H9 (cell line): ENCODE results near the gene CRYBA1. TPM values are rescaled to one million over a fixed set of nuclear protein-coding genes. Genes with fewer than 3 reads are reported as not detected.

Experiments used
- DNase-seq: peaks from one replicate; pipeline ENCODE4 v3.0.0-alpha.2; 2017
- H2AFZ ChIP-seq: one replicate; pipeline ENCODE4 v1.6.1; 2013; ENCODE audit warnings: mild to moderate bottlenecking, low read length, control low read depth, moderate library complexity
- H2AK5ac ChIP-seq: 2 replicates; pipeline ENCODE4 v1.6.1; 2013; ENCODE audit warnings: low read length, control low read depth, mixed read lengths; ENCODE audit not compliant: insufficient read length
- H2BK120ac ChIP-seq: one replicate; pipeline ENCODE4 v1.6.1; 2013; ENCODE audit warnings: low read depth, mild to moderate bottlenecking, low read length, control low read depth, inconsistent platforms; ENCODE audit not compliant: poor library complexity, severe bottlenecking
- H2BK12ac ChIP-seq: 2 replicates; pipeline ENCODE4 v1.6.1; 2013; ENCODE audit warnings: low read length, control low read depth, mixed read lengths, low read depth; ENCODE audit not compliant: insufficient read length
- H2BK15ac ChIP-seq: 2 replicates; pipeline ENCODE4 v1.6.1; 2013; ENCODE audit warnings: low read depth, low read length, control low read depth
- H2BK20ac ChIP-seq: one replicate; pipeline ENCODE4 v1.6.1; 2013; ENCODE audit warnings: low read depth, mild to moderate bottlenecking, low read length, control low read depth, inconsistent platforms; ENCODE audit not compliant: poor library complexity, severe bottlenecking
- H2BK5ac ChIP-seq: 2 replicates; pipeline ENCODE4 v1.6.1; 2013; ENCODE audit warnings: low read length, control low read depth, mixed read lengths; ENCODE audit not compliant: insufficient read length
- H3K14ac ChIP-seq: 2 replicates; pipeline ENCODE4 v1.6.1; 2013; ENCODE audit warnings: low read length, control low read depth; ENCODE audit not compliant: insufficient read depth
- H3K18ac ChIP-seq: 2 replicates; pipeline ENCODE4 v1.6.1; 2013; ENCODE audit warnings: low read depth, mild to moderate bottlenecking, mixed read lengths, low read length, control low read depth; ENCODE audit not compliant: insufficient read length
- H3K23ac ChIP-seq: 2 replicates; pipeline ENCODE4 v1.6.1; 2013; ENCODE audit warnings: low read length, control low read depth, mixed read lengths, low read depth; ENCODE audit not compliant: insufficient read length
- H3K23me2 ChIP-seq: 2 replicates; pipeline ENCODE4 v1.6.1; 2013; ENCODE audit warnings: low read depth, mild to moderate bottlenecking, mixed read lengths, low read length, control low read depth; ENCODE audit not compliant: insufficient read length, poor library complexity, severe bottlenecking
- H3K27ac ChIP-seq: 2 replicates; pipeline ENCODE4 v1.5.1; 2013; ENCODE audit warnings: low read length, control low read depth, mixed read lengths, low read depth; ENCODE audit not compliant: insufficient read length
- H3K27me3 ChIP-seq: 2 replicates; pipeline ENCODE4 v1.6.1; 2013; ENCODE audit warnings: low read length, control low read depth, inconsistent platforms; ENCODE audit not compliant: insufficient read depth
- H3K4ac ChIP-seq: 2 replicates; pipeline ENCODE4 v1.6.1; 2013; ENCODE audit warnings: low read depth, mild to moderate bottlenecking, control low read depth, inconsistent platforms, low read length, moderate library complexity
- H3K4me1 ChIP-seq: 2 replicates; pipeline ENCODE4 v1.6.1; 2013; ENCODE audit warnings: low read length, control low read depth, inconsistent platforms; ENCODE audit not compliant: insufficient read depth
- H3K4me2 ChIP-seq: 2 replicates; pipeline ENCODE4 v1.6.1; 2013; ENCODE audit warnings: low read length, control low read depth, mixed read lengths; ENCODE audit not compliant: insufficient read length, insufficient read depth
- H3K56ac ChIP-seq: 2 replicates; pipeline ENCODE4 v1.6.1; 2013; ENCODE audit warnings: low read depth, mild to moderate bottlenecking, mixed read lengths, low read length, control low read depth; ENCODE audit not compliant: insufficient read length
- H3K79me1 ChIP-seq: 2 replicates; pipeline ENCODE4 v1.6.1; 2013; ENCODE audit warnings: low read depth, mild to moderate bottlenecking, moderate library complexity, low read length, control low read depth, inconsistent platforms; ENCODE audit not compliant: insufficient read depth, poor library complexity, severe bottlenecking
- H3K79me2 ChIP-seq: 2 replicates; pipeline ENCODE4 v1.6.1; 2013; ENCODE audit warnings: low read length, control low read depth, inconsistent platforms; ENCODE audit not compliant: insufficient read depth
- H3K9ac ChIP-seq: 2 replicates; pipeline ENCODE4 v1.6.1; 2013; ENCODE audit warnings: low read length, control low read depth, mixed read lengths; ENCODE audit not compliant: insufficient read length; ENCODE audit errors: extremely low read depth
- H3K9me3 ChIP-seq: one replicate; pipeline ENCODE4 v1.6.1; 2013; ENCODE audit warnings: low read depth, low read length, inconsistent platforms; ENCODE audit not compliant: control insufficient read depth
- H3T11ph ChIP-seq: one replicate; pipeline ENCODE4 v1.6.1; 2013; ENCODE audit warnings: mild to moderate bottlenecking, low read length, control low read depth, inconsistent platforms
- H4K20me1 ChIP-seq: one replicate; pipeline ENCODE4 v1.6.1; 2013; ENCODE audit not compliant: control insufficient read depth, insufficient read length, insufficient read depth
- H4K5ac ChIP-seq: 2 replicates; pipeline ENCODE4 v1.6.1; 2013; ENCODE audit warnings: low read depth, mild to moderate bottlenecking, mixed read lengths, low read length, control low read depth; ENCODE audit not compliant: insufficient read length
- H4K8ac ChIP-seq: replicated peaks from 2 replicates; pipeline ENCODE4 v1.6.1; 2013; ENCODE audit warnings: low read length, control low read depth, mixed read lengths, low read depth; ENCODE audit not compliant: insufficient read length
- H4K91ac ChIP-seq: 2 replicates; pipeline ENCODE4 v1.6.1; 2013; ENCODE audit warnings: low read depth, mild to moderate bottlenecking, moderate library complexity, mixed read lengths, low read length, control low read depth; ENCODE audit not compliant: insufficient read length
- H3K27ac Mint-ChIP-seq, 3 experiments: 2 replicates in 2 of 3; 3 replicates in 1 of 3; pipeline ENCODE4 v1.8.0; 2020 to 2021; ENCODE audit warnings: mixed read lengths in 3 of 3, mild to moderate bottlenecking in 1 of 3, moderate library complexity in 1 of 3
- H3K27me3 Mint-ChIP-seq: 2 replicates; pipeline ENCODE4 v1.8.0; 2021; ENCODE audit warnings: low read depth, mild to moderate bottlenecking, moderate library complexity, mixed read lengths
- H3K36me3 Mint-ChIP-seq, 3 experiments: 2 replicates in 2 of 3; 3 replicates in 1 of 3; pipeline ENCODE4 v1.8.0; 2020 to 2021; ENCODE audit warnings: low read depth in 3 of 3, mixed read lengths in 3 of 3; ENCODE audit not compliant: insufficient read depth in 1 of 3
- H3K4me1 Mint-ChIP-seq, 2 experiments: 2 replicates each; pipeline ENCODE4 v1.8.0; 2020; ENCODE audit warnings: mixed read lengths in 2 of 2
- H3K4me3 Mint-ChIP-seq, 2 experiments: 2 replicates in 1 of 2; 3 replicates in 1 of 2; pipeline ENCODE4 v1.8.0; 2020 to 2021; ENCODE audit warnings: mild to moderate bottlenecking in 2 of 2, mixed read lengths in 2 of 2, moderate library complexity in 1 of 2
- H3K9me3 Mint-ChIP-seq, 2 experiments: 2 replicates in 1 of 2; 3 replicates in 1 of 2; pipeline ENCODE4 v1.8.0; 2020; ENCODE audit warnings: mild to moderate bottlenecking in 2 of 2, mixed read lengths in 2 of 2, moderate library complexity in 1 of 2
- WGBS: extraction: QIAGEN DNeasy Blood & Tissue Kit; methylation state at CpG from one replicate; pipeline ENCODE4 v1.1.7; 2013; ENCODE audit warnings: missing lambda C conversion rate, low lambda C conversion rate, mixed read lengths; ENCODE audit not compliant: insufficient read length; ENCODE audit errors: extremely low coverage; 5-methylcytosine and 5-hydroxymethylcytosine counted together
- total RNA-seq: library from RNA; stranded (reverse); gene quantifications from 2 replicates; pipeline ENCODE4 v1.2.1, GENCODE V29; 2021
- TF ChIP-seq, protein P1 (sequence below): fragments of 200-600 bp; sonication (generic); conservative IDR thresholded peaks from 3 replicates; pipeline ENCODE4 v1.8.0; 2021; ENCODE audit warnings: antibody characterized with exemption, mild to moderate bottlenecking

CRYBA1 gene
- total RNA-seq, 1 experiment from 2014 or later = not detected

DNA sequence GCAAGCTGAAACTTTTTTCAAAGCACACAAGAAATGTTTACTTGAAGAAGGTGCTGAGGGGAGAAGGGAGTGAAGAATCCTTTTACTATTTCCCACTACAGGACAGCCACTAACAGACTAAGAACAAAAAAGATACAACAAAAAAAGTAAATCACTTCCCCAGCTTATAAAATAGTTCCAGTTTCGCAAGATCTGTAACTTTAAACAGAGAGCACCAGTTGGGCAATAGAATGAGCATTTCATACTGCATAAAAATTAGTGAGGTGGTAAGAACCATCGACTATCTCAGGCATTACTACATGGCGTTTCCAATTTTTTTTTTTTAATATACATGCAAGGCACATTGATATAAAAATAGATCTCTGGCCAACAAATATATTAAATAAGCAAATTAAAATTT is 11.1 kb downstream of the CRYBA1 start:
- Mint-ChIP-seq H3K27ac (peak overlapping the region in 1 of 3 experiments; percentile 61; a peak in 2 of 7 replicates), H3K4me3 (no peak overlapping the region), H3K9me3 (no peaks in the 10 kb centered on the region), H3K27me3 (no peaks in the 10 kb centered on the region), H3K4me1 (no peaks in the 10 kb centered on the region; a peak in 2 of 4 replicates), H3K36me3 (peaks cover 6 to 45% (median 21%) of the 10 kb centered on the region in 3 experiments; a peak in 6 of 7 replicates)
- Histone ChIP-seq H3K23me2 (no peaks in the 10 kb centered on the region), H2AFZ (no peak overlapping the region), H2BK12ac (no peak overlapping the region), H3K9me3 (no peaks in the 10 kb centered on the region), H3K27me3 (no peaks in the 10 kb centered on the region), H3K18ac (no peak overlapping the region), H2BK15ac (no peak overlapping the region), H3K23ac (no peak overlapping the region), H3K9ac (no peak overlapping the region), H3K4me1 (0 out of 2 replicates have a peak, but pooled peaks cover 2% of the 10 kb centered on the region), H4K91ac (no peak overlapping the region), H2BK5ac (no peak overlapping the region), H2BK20ac (no peak overlapping the region), H3K4ac (no peak overlapping the region), H3T11ph (no peak overlapping the region), H3K79me2 (no peaks in the 10 kb centered on the region), H3K27ac (no peak overlapping the region), H2BK120ac (no peak overlapping the region), H3K79me1 (peaks cover 6% of the 10 kb centered on the region), H4K5ac (no peak overlapping the region), H2AK5ac (no peak overlapping the region), H3K56ac (no peak overlapping the region), H3K14ac (no peak overlapping the region), H3K4me2 (no peak overlapping the region), H4K8ac (no peak overlapping the region), H4K20me1 (no peaks in the 10 kb centered on the region)
- WGBS = no CpG with 5 or more reads among the region's 3 CpGs
- TF ChIP-seq, protein P1, sequence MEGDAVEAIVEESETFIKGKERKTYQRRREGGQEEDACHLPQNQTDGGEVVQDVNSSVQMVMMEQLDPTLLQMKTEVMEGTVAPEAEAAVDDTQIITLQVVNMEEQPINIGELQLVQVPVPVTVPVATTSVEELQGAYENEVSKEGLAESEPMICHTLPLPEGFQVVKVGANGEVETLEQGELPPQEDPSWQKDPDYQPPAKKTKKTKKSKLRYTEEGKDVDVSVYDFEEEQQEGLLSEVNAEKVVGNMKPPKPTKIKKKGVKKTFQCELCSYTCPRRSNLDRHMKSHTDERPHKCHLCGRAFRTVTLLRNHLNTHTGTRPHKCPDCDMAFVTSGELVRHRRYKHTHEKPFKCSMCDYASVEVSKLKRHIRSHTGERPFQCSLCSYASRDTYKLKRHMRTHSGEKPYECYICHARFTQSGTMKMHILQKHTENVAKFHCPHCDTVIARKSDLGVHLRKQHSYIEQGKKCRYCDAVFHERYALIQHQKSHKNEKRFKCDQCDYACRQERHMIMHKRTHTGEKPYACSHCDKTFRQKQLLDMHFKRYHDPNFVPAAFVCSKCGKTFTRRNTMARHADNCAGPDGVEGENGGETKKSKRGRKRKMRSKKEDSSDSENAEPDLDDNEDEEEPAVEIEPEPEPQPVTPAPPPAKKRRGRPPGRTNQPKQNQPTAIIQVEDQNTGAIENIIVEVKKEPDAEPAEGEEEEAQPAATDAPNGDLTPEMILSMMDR = no peak
- no peak for DNase-seq
